B cell (primary cell): Measurements from ENCODE around the gene STK35. TPM values are rescaled to one million over a fixed set of nuclear protein-coding genes. Genes with fewer than 3 reads are reported as not detected.
A peak's percentile ranks its signal among the peaks of the same experiment; 100 is the strongest.

Source experiments
- ATAC-seq: fragments of 200-7000 bp; cut with Tn5 transposase; one replicate; pipeline ENCODE4 v1.10.0; 2021; ENCODE audit warnings: low read depth, mild to moderate bottlenecking, moderate number of reproducible peaks, moderate library complexity
- CTCF ChIA-PET: fragments of 350-600 bp; sonication (Branson Sonifier 250); formaldehyde crosslinking; loops from one replicate; lab custom pipeline; 2021; ENCODE audit warnings: antibody characterized with exemption, inconsistent platforms; lab: Charles Lee
- POLR2A ChIA-PET: fragments of 350-600 bp; sonication (Branson Sonifier 250); formaldehyde crosslinking; loops from one replicate; lab custom pipeline; 2021; ENCODE audit warnings: antibody characterized with exemption; lab: Charles Lee
- DNase-seq: peaks from one replicate; pipeline ENCODE4 v3.0.0; 2013
- H2AFZ ChIP-seq: 2 replicates; pipeline ENCODE4 v1.6.1; 2012; ENCODE audit warnings: mild to moderate bottlenecking, low read depth, low read length; ENCODE audit not compliant: insufficient read depth, poor library complexity, severe bottlenecking
- H3K27ac ChIP-seq, 2 donors: 1 replicate in 1 of 2; 2 replicates in 1 of 2; pipeline ENCODE4 v1.5.1; 2012 to 2013; ENCODE audit warnings: low read length in 2 of 2, mild to moderate bottlenecking in 2 of 2, moderate library complexity in 1 of 2
- H3K27me3 ChIP-seq, 4 experiments: fragments of 200-600 bp in 1 of 4; sonication (generic) in 1 of 4; replicated peaks in 1 of 4; 1 replicate in 2 of 4; 2 replicates in 2 of 4; pipeline versions ENCODE4 v1.6.1 to v1.7.0; 2013 to 2016; ENCODE audit warnings: low read length in 3 of 4, mild to moderate bottlenecking in 2 of 4, mixed read lengths in 1 of 4, moderate library complexity in 1 of 4; ENCODE audit not compliant: insufficient read depth in 4 of 4, control insufficient read depth in 3 of 4; ENCODE audit errors: control extremely low read depth in 1 of 4
- H3K36me3 ChIP-seq, 2 experiments: replicated peaks in 1 of 2; 1 replicate in 1 of 2; 2 replicates in 1 of 2; pipeline versions ENCODE4 v1.6.1 to v1.7.1; 2013; ENCODE audit warnings: low read length in 1 of 2; ENCODE audit not compliant: insufficient read depth in 2 of 2, control insufficient read depth in 1 of 2; ENCODE audit errors: control extremely low read depth in 1 of 2, extremely low read depth in 1 of 2
- H3K4me1 ChIP-seq, 2 donors: fragments of 200-600 bp in 1 of 2; sonication (generic) in 1 of 2; 1 replicate in 1 of 2; 2 replicates in 1 of 2; pipeline versions ENCODE4 v1.5.1 to v1.6.1; 2013 to 2017; ENCODE audit warnings: low read length in 2 of 2; ENCODE audit not compliant: control insufficient read depth in 2 of 2, insufficient read depth in 2 of 2
- H3K4me2 ChIP-seq: replicated peaks from 2 replicates; pipeline ENCODE3; 2012; ENCODE audit warnings: mild to moderate bottlenecking, low read depth, low read length; ENCODE audit not compliant: poor library complexity, severe bottlenecking
- H3K4me3 ChIP-seq, 5 experiments: fragments of 200-600 bp in 1 of 5; sonication (generic) in 1 of 5; 1 replicate in 3 of 5; 2 replicates in 2 of 5; pipeline versions ENCODE4 v1.5.1 to v1.7.0; 2011 to 2016; ENCODE audit warnings: low read length in 4 of 5, mild to moderate bottlenecking in 4 of 5, low read depth in 2 of 5, control low read depth in 1 of 5, moderate library complexity in 1 of 5; ENCODE audit not compliant: insufficient read depth in 1 of 5; ENCODE audit errors: control extremely low read depth in 1 of 5, extremely low read depth in 1 of 5
- H3K79me2 ChIP-seq: fragments of 200-600 bp; sonication (generic); one replicate; pipeline ENCODE4 v1.6.0; 2016; ENCODE audit warnings: low read length; ENCODE audit not compliant: control insufficient read depth, insufficient read depth
- H3K9ac ChIP-seq: fragments of 200-600 bp; sonication (generic); 2 replicates; pipeline ENCODE4 v1.6.1; 2017; ENCODE audit warnings: mild to moderate bottlenecking, low read length, moderate library complexity
- H3K9me3 ChIP-seq, 3 donors: one replicate each; pipeline versions ENCODE4 v1.6.1 to v1.7.1; 2013; ENCODE audit warnings: low read length in 2 of 3; ENCODE audit not compliant: control insufficient read depth in 2 of 3, insufficient read depth in 1 of 3; ENCODE audit errors: control extremely low read depth in 1 of 3
- H4K20me1 ChIP-seq: 2 replicates; pipeline ENCODE4 v1.6.0; 2012; ENCODE audit warnings: mild to moderate bottlenecking, low read length; ENCODE audit not compliant: insufficient read depth, control insufficient read depth, poor library complexity, severe bottlenecking
- H3K27ac Mint-ChIP-seq: one replicate; pipeline ENCODE4 v1.8.0; 2021; ENCODE audit warnings: mixed read lengths
- H3K27me3 Mint-ChIP-seq: one replicate; pipeline ENCODE4 v1.8.0; 2021; ENCODE audit warnings: mixed read lengths
- H3K4me1 Mint-ChIP-seq: one replicate; pipeline ENCODE4 v1.8.0; 2021; ENCODE audit warnings: mixed read lengths
- H3K4me3 Mint-ChIP-seq: one replicate; pipeline ENCODE4 v1.8.0; 2021; ENCODE audit warnings: mixed read lengths
- H3K9me3 Mint-ChIP-seq: one replicate; pipeline ENCODE4 v1.8.0; 2022; ENCODE audit warnings: mixed read lengths; ENCODE audit not compliant: insufficient read depth
- CTCF ChIP-seq: fragments of 200-600 bp; IDR thresholded peaks from one replicate; pipeline ENCODE4 v1.8.0; 2022; ENCODE audit warnings: antibody characterized with exemption, mild to moderate bottlenecking
- EZH2 ChIP-seq: IDR thresholded peaks from 2 replicates; pipeline ENCODE4 v1.6.1; 2012; ENCODE audit warnings: borderline replicate concordance, low read depth, mild to moderate bottlenecking, moderate library complexity, low read length; ENCODE audit not compliant: insufficient read depth, poor library complexity, severe bottlenecking
- WGBS: methylation state at CpG from one replicate; pipeline ENCODE4 v1.1.5; 2013; ENCODE audit warnings: missing lambda C conversion rate; ENCODE audit not compliant: insufficient coverage; 5-methylcytosine and 5-hydroxymethylcytosine counted together
- intact Hi-C: fragments of 100-400 bp; cut with micrococcal nuclease; formaldehyde crosslinking; loops from one replicate; pipeline ENCODE4 v1.10.0; 2022
- polyA plus RNA-seq: library from polyadenylated mRNA; depleted of rRNA; stranded (reverse); fragments of >200 nt; gene quantifications from 2 replicates; pipeline ENCODE4 v1.2.3, GENCODE V29; 2012
- total RNA-seq, 2 donors: library from RNA; stranded (reverse); fragments of 120-200 nt in 1 of 2; gene quantifications; 1 replicate in 1 of 2; 2 replicates in 1 of 2; pipeline versions ENCODE4 v1.2.3 to v1.2.4, GENCODE V29; 2013 to 2022

Gene STK35
- total and polyA plus RNA-seq, 2 donors (not counting 1 experiment from before 2014, with no cell fraction given) = 12.8 to 23.9 TPM

- ATAC-seq = no peak
- 4% methylated on average over 5 of the region's 13 CpGs for WGBS
- Histone ChIP-seq H3K9me3 (no peaks in the 10 kb centered on the region), H3K4me2 (peak overlapping the region; percentile 83), H3K79me2 (peaks cover 55% of the 10 kb centered on the region), H3K4me3 (peak overlapping the region; percentile 71 to 92 (median 83)), H3K27me3 (no peaks in the 10 kb centered on the region), H3K27ac (peak overlapping the region; percentile 100), H3K36me3 (peaks cover 2 to 10% of the 10 kb centered on the region in 2 experiments), H4K20me1 (peaks cover 57% of the 10 kb centered on the region), H3K9ac (peak overlapping the region; percentile 98), H2AFZ (peak overlapping the region; percentile 88), H3K4me1 (peaks cover 44 to 47% of the 10 kb centered on the region in 2 donors)
- no peak for TF ChIP-seq CTCF
- TF ChIP-seq EZH2 = no peak
- peak overlapping the region; percentile 89 for H3K27ac Mint-ChIP-seq
- no peak for DNase-seq
- H3K4me1 Mint-ChIP-seq = peaks cover 58% of the 10 kb centered on the region
- peak overlapping the region; percentile 96 for H3K4me3 Mint-ChIP-seq
- intact Hi-C loops = loop anchor here (2.0 to 5.0 kb wide), 7 partner anchors 96 to 1271 kb away; partner anchors contain the start of genes FAM110A, NSFL1C, SIRPA and SNRPB
- CTCF ChIA-PET = interaction anchor here (0.5 to 2.3 kb wide), 13 partner anchors 8 to 326 kb away, joined by 3 to 27 read pairs (median 4); no protein-coding TSS in a partner anchor
- POLR2A ChIA-PET = interaction anchor here (0.5 to 2.5 kb wide), 7 partner anchors 9 to 301 kb away, joined by 3 to 11 read pairs (median 4); no protein-coding TSS in a partner anchor
- H3K9me3 Mint-ChIP-seq = no peaks in the 10 kb centered on the region
- H3K27me3 Mint-ChIP-seq = no peaks in the 10 kb centered on the region
Observed at GRCh38 chr20:2103461-2104153, 2.0 kb downstream of the STK35 start.

- Histone ChIP-seq H3K27ac (no peak overlapping the region), H3K79me2 (peaks cover 61% of the 10 kb centered on the region), H3K4me2 (peak overlapping the region; percentile 83), H3K27me3 (no peaks in the 10 kb centered on the region), H3K4me3 (peak overlapping the region in 4 of 5 experiments; percentile 82 to 92 (median 85)), H3K9me3 (no peaks in the 10 kb centered on the region), H4K20me1 (peaks cover 63% of the 10 kb centered on the region), H3K4me1 (peaks cover 50 to 53% of the 10 kb centered on the region in 2 donors), H2AFZ (no peak overlapping the region), H3K9ac (peak overlapping the region; percentile 98), H3K36me3 (peaks cover 2 to 15% of the 10 kb centered on the region in 2 experiments)
- H3K4me1 Mint-ChIP-seq = peaks cover 65% of the 10 kb centered on the region
- TF ChIP-seq CTCF (no peak), EZH2 (no peak)
- H3K9me3 Mint-ChIP-seq = no peaks in the 10 kb centered on the region
- H3K27ac Mint-ChIP-seq = peak overlapping the region; percentile 88
- peak overlapping the region; percentile 96 for H3K4me3 Mint-ChIP-seq
- intact Hi-C loops = loop anchor here (5.0 kb wide), 4 partner anchors 97 to 1272 kb away; partner anchors contain the start of genes FAM110A and SIRPA
- ChIA-PET POLR2A (interaction anchor here (0.7 to 2.5 kb wide), 2 partner anchors 11 to 20 kb away, joined by 3 to 8 read pairs; no protein-coding TSS in a partner anchor), CTCF (interaction anchor here (0.5 to 2.3 kb wide), 8 partner anchors 11 to 302 kb away, joined by 3 to 10 read pairs (median 4); no protein-coding TSS in a partner anchor)
- no CpG with 5 or more reads among the region's 8 CpGs for WGBS
- no peak for ATAC-seq
- DNase-seq = no peak
- no peaks in the 10 kb centered on the region for H3K27me3 Mint-ChIP-seq
Observed at GRCh38 chr20:2104236-2104635, 2.6 kb downstream of the STK35 start.
